Uterus (tissue), 2 donors: ENCODE results near the gene TUBB2A.

ENCODE experiments used
- CTCF ChIP-seq, 4 experiments: fragments of 200-600 bp in 2 of 4; fragments of 450-650 bp in 2 of 4; sonication (generic) in 2 of 4; IDR thresholded peaks; one replicate each; pipeline ENCODE4 v1.5.1; 2016 to 2019; ENCODE audit warnings: antibody characterized with exemption in 4 of 4, mild to moderate bottlenecking in 2 of 4, moderate library complexity in 1 of 4
- POLR2A ChIP-seq, 2 donors: fragments of 450-650 bp; IDR thresholded peaks; one replicate each; pipeline ENCODE4 v1.6.1; 2016; ENCODE audit warnings: antibody characterized with exemption in 2 of 2, mild to moderate bottlenecking in 1 of 2, moderate library complexity in 1 of 2

GRCh38 chr6:3114377-3114776 lies 43.0 kb downstream of the TUBB2A start:
- TF ChIP-seq CTCF (IDR thresholded peaks at IDR 0.05) (no peak), POLR2A (IDR thresholded peaks at IDR 0.05) (no peak)
